ENCODE measurements around the gene PTPN20. TPM values are rescaled to one million over a fixed set of nuclear protein-coding genes. Genes with fewer than 3 reads are reported as not detected.

The PTPN20 gene
- total RNA-seq, 1 donor from 2014 or later, result 1.9 TPM

GRCh38 chr10:47047127-47047504 lies 135.9 kb downstream of the PTPN20 start:
- intact Hi-C loops (cut with micrococcal nuclease), result loop anchor here (1.0 kb wide), 2 partner anchors 265 to 293 kb away; no protein-coding TSS in a partner anchor

DNA sequence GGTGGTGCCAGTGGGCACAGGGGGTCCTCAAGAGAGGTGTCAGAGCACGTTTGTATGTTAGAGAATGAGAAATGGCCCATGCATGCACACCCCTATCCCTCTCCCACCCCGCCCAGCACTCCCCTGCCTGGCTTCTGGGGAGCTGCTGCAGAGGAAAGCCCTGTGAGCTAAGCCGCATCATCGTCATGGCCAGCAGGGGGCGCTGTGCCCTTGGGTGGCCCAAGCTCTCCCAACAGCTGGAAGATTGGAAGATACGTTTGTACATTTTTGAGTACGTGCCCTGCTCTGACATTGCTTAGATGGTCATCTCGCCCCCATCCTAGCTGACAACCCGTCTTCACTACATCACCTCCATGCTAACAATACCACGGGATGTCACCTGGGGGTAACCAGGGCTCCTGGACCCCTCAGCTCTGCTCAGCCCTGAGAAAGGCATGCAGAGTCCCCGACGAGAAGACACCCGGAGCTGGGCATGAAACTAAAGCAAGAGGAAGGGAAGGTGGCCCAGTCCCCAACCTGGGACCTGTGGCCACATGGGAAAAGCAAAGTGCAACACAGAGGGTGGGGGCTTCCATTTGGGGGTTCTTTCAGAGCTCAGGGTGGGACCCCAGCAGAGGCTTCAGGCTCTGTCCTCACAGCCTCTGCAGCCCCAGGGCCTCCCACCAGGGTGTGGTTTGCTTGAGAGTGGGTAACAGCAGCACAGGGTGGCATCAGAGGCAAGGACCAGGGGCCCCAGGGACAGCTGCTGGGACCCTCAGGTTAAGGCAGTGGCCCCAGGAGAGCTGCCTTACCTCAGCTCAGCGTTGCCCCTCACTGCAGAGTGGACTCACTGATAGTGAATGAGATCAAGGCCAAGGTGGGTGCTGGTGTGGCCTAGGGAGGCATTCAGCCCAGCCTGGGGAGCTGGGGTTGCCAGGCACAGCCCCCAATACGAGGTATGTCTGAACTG lies 136.6 kb downstream of the PTPN20 start:
- intact Hi-C loops (cut with micrococcal nuclease), result loop anchor here (1.0 kb wide), 2 partner anchors 264 to 292 kb away; no protein-coding TSS in a partner anchor

- intact Hi-C loops (cut with micrococcal nuclease), result no loop called here
Measured at GRCh38 chr10:47048526-47048905, 137.3 kb downstream of the PTPN20 start.

GRCh38 chr10:47049056-47049851 lies 138.0 kb downstream of the PTPN20 start:
- intact Hi-C loops (cut with micrococcal nuclease), result no loop called here

DNA sequence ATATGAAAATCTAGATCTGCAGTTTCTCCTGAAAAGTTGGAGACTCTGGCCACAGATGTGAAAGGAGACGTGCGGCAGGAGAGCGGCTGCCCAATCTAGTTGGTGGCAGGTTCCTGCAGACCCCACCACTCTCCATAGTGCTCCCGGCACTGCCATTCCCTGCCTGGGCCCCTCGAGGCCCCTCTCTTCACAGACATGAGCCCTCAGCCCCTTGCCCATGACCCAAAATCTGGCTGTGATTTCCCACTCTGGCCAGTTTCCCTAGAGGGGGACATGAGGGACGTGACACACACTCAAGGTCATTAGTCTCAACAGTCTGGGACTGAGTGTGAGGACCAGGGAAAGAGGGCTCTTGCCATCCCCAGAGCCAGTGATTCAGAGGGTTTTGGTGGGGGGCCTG lies 138.7 kb downstream of the PTPN20 start:
- intact Hi-C loops (cut with micrococcal nuclease), result no loop called here

DNA sequence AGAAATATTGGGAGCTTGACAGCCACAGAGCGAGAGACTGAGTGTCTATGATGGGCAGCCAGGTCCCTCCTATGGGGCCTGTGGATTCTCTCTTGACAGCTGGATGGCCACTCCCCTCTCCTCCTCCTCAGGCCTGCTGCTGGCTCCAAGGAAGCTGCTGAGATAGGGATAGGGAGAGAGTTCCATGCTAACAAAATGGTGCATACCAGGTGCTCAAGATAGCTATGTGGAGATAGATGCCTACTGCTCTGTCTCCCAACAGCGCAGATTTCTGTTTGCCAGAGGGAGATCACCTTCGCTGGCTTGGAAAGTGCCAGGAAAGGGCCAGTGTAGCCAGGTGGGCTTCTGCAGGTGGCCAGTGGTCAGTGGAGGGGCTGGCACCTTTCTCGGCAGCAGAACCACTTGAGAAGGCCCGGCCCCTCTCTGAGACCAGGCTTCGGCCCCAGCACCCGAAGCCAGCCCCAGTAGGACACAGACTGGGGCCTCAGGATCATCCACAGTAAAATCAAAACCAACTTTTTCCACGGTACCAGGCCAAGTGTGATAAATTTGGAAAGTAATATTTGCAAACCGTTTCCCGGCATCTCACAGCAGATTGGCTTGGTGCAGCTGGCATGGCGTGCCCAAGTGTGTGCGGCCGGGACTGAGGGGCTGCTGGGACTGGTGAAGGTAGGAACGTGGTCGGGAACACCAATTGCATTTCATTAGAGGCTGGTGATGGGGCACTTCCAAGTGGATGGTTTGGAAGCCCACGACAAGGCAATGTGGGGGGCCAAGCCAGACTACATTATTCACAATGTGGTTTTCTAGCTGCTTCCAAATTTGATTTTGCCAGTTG lies 139.6 kb downstream of the PTPN20 start:
- intact Hi-C loops (cut with micrococcal nuclease), result no loop called here

DNA sequence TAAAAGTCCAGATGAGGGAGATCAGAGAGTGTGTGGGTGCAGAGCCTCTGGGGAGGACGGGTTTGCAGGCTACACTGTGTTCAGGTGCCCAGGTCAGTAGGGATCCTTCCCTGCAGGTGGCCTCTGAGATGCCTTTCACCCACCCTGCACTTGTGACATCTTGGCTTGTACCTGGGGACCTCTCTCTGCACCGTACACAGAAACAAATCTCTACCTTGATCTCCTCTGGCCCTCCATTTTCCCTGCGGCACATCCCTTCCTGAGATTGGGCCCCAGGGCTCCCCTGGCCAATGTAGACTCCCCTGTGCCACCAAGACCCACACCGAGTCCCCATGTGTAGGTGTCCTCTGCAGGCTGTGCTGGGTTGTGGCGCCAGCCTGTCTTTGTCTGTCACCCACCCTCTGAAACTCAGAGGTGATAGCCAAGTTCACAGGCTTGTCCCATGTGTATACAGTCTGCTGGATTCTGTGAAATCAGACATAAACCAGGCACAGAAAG lies 140.6 kb downstream of the PTPN20 start:
- intact Hi-C loops (cut with micrococcal nuclease), result no loop called here
